Gastrocnemius medialis (tissue), 4 donors: ENCODE data around the gene SMPD4. TPM values are rescaled to one million over a fixed set of nuclear protein-coding genes. Genes with fewer than 3 reads are reported as not detected.
"Not testable (repeated sequence)": the region's sequence is repeated elsewhere in the genome, so short reads cannot be mapped to it uniquely, and the experiment has no call there.

ENCODE experiments used
- ATAC-seq, 2 donors: fragments of 150-250 bp; one replicate each; pipeline ENCODE4 v1.9.1; 2016
- DNase-seq, 2 donors: peaks; one replicate each; pipeline ENCODE4 v3.0.0-alpha.2; 2019
- H3K27ac ChIP-seq, 4 donors: fragments of 200-600 bp; sonication (generic); 1 replicate in 1 of 4; 2 replicates in 3 of 4; pipeline ENCODE4 v1.5.1; 2016 to 2018; ENCODE audit warnings: mild to moderate bottlenecking in 2 of 4, moderate library complexity in 1 of 4
- H3K27me3 ChIP-seq, 3 donors: fragments of 200-600 bp; sonication (generic) in 2 of 3; 1 replicate in 1 of 3; 2 replicates in 2 of 3; pipeline versions ENCODE4 v1.5.1 to v1.6.0; 2016 to 2019; ENCODE audit warnings: mild to moderate bottlenecking in 1 of 3, moderate library complexity in 1 of 3
- H3K36me3 ChIP-seq, 2 donors: fragments of 200-600 bp; sonication (generic) in 1 of 2; one replicate each; pipeline ENCODE4 v1.5.1; 2017 to 2018
- H3K4me1 ChIP-seq, 2 donors: fragments of 200-600 bp; sonication (generic) in 1 of 2; one replicate each; pipeline ENCODE4 v1.5.1; 2016 to 2017; ENCODE audit warnings: mild to moderate bottlenecking in 2 of 2
- H3K4me3 ChIP-seq, 4 donors: fragments of 200-600 bp; sonication (generic) in 3 of 4; 1 replicate in 1 of 4; 2 replicates in 3 of 4; pipeline ENCODE4 v1.5.1; 2016 to 2019; ENCODE audit warnings: mild to moderate bottlenecking in 2 of 4
- H3K9me3 ChIP-seq, 3 donors: fragments of 200-600 bp; sonication (generic) in 2 of 3; 1 replicate in 1 of 3; 2 replicates in 2 of 3; pipeline ENCODE4 v1.5.1; 2016 to 2019
- CTCF ChIP-seq, 5 experiments: fragments of 450-650 bp in 3 of 5; fragments of 200-600 bp in 2 of 5; sonication (generic) in 2 of 5; IDR thresholded peaks in 4 of 5; conservative IDR thresholded peaks in 1 of 5; 1 replicate in 4 of 5; 2 replicates in 1 of 5; pipeline ENCODE4 v1.5.1; 2016 to 2019; ENCODE audit warnings: antibody characterized with exemption in 5 of 5, mild to moderate bottlenecking in 3 of 5, moderate library complexity in 3 of 5
- POLR2A ChIP-seq, 2 donors: fragments of 450-650 bp; IDR thresholded peaks; one replicate each; pipeline ENCODE4 v1.6.1; 2017; ENCODE audit warnings: antibody characterized with exemption in 2 of 2, mild to moderate bottlenecking in 2 of 2, moderate library complexity in 2 of 2
- in situ Hi-C, 4 donors: fragments of 200-750 bp; cut with MboI; loops; one replicate each; pipeline versions ENCODE4 v1.15.0 to v1.8.0; 2017; ENCODE audit warnings: low sequenced_read_pairs in 4 of 4
- intact Hi-C: fragments of 100-400 bp; cut with DNase I; formaldehyde crosslinking; loops from one replicate; pipeline ENCODE4 v1.15.1; 2023; ENCODE audit warnings: low total_unique reads
- total RNA-seq, 4 donors: library from RNA; depleted of rRNA; stranded (reverse); fragments of >200 nt; gene quantifications; one replicate each; pipeline versions ENCODE4 v1.1.0 to v1.2.3, GENCODE V29; 2016

SMPD4 gene
- total RNA-seq, 4 donors from 2014 or later, result 19.5 to 33.4 (median 24.5) TPM

- in situ Hi-C loops (no loop called here), intact Hi-C loops (no loop called here)
- Histone ChIP-seq H3K36me3 (peaks cover 0 to 29% of the 10 kb centered on the region in 2 donors), H3K4me3 (no peak overlapping the region), H3K4me1 (no peaks in the 10 kb centered on the region), H3K27me3 (peaks cover 0 to 4% (median 3%) of the 10 kb centered on the region in 3 donors), H3K9me3 (no peaks in the 10 kb centered on the region), H3K27ac (no peak overlapping the region)
- TF ChIP-seq POLR2A (IDR thresholded peaks at IDR 0.05) (no peak), CTCF (IDR thresholded peaks at IDR 0.05 in 4 of 5, conservative IDR thresholded peaks at IDR 0.05 in 1 of 5) (no peak)
- no peak for DNase-seq
- ATAC-seq, result no peak
Measured at GRCh38 chr2:130150181-130151144, 30.9 kb downstream of the SMPD4 start.

- H3K27ac ChIP-seq, H3K27me3 ChIP-seq, ATAC-seq, H3K4me3 ChIP-seq, H3K9me3 ChIP-seq, H3K4me1 ChIP-seq, intact Hi-C loops, in situ Hi-C loops, DNase-seq: not testable (repeated sequence)
- peaks cover 0 to 15% of the 10 kb centered on the region in 2 donors for H3K36me3 ChIP-seq
Measured at GRCh38 chr2:130148515-130148914, 32.9 kb downstream of the SMPD4 start.

GRCh38 chr2:130145006-130145414 lies 36.4 kb downstream of the SMPD4 start, which contains the start of gene CCDC74B:
TSS of gene CCDC74B (minus strand) at chr2:130145112. CDS start at chr2:130144996, 116 bp downstream.
- peak; percentile 44 to 58 for ATAC-seq

GRCh38 chr2:130143266-130144039 lies 37.9 kb downstream of the SMPD4 start:
- H3K27ac ChIP-seq, DNase-seq, H3K4me1 ChIP-seq, ATAC-seq, H3K9me3 ChIP-seq, intact Hi-C loops, in situ Hi-C loops, H3K27me3 ChIP-seq, H3K36me3 ChIP-seq: not testable (repeated sequence)
- H3K4me3 ChIP-seq, result peak overlapping the region in 1 of 4 donors; percentile 42

More at GRCh38 chr2:130145006-130145414, 36.4 kb downstream of the SMPD4 start, which contains the start of gene CCDC74B:
- in situ Hi-C loops, DNase-seq, H3K9me3 ChIP-seq, H3K27me3 ChIP-seq, intact Hi-C loops, H3K27ac ChIP-seq, H3K4me1 ChIP-seq, H3K36me3 ChIP-seq: not testable (repeated sequence)
- peak within 1 kb of the TSS; percentile 33 to 42 (median 40) for H3K4me3 ChIP-seq

GRCh38 chr2:130142396-130143265 lies 38.8 kb downstream of the SMPD4 start:
- H3K36me3 ChIP-seq, H3K27me3 ChIP-seq, H3K9me3 ChIP-seq, H3K27ac ChIP-seq, ATAC-seq, DNase-seq, intact Hi-C loops, H3K4me1 ChIP-seq, in situ Hi-C loops, H3K4me3 ChIP-seq: not testable (repeated sequence)

GRCh38 chr2:130141645-130142370 lies 39.6 kb downstream of the SMPD4 start:
- in situ Hi-C loops, H3K36me3 ChIP-seq, DNase-seq, H3K4me3 ChIP-seq, H3K27ac ChIP-seq, H3K4me1 ChIP-seq, intact Hi-C loops, H3K27me3 ChIP-seq, ATAC-seq, H3K9me3 ChIP-seq: not testable (repeated sequence)

- intact Hi-C loops, H3K4me3 ChIP-seq, H3K27ac ChIP-seq, DNase-seq, H3K27me3 ChIP-seq, H3K4me1 ChIP-seq, H3K36me3 ChIP-seq, in situ Hi-C loops, ATAC-seq, H3K9me3 ChIP-seq: not testable (repeated sequence)
Measured at GRCh38 chr2:130141002-130141401, 40.4 kb downstream of the SMPD4 start.

GRCh38 chr2:130140516-130140915 lies 40.9 kb downstream of the SMPD4 start:
- intact Hi-C loops, result not testable (repeated sequence)

More at GRCh38 chr2:130140516-130140915, 40.9 kb downstream of the SMPD4 start:
- H3K27me3 ChIP-seq, H3K9me3 ChIP-seq, in situ Hi-C loops, H3K27ac ChIP-seq, H3K36me3 ChIP-seq, H3K4me3 ChIP-seq, ATAC-seq, DNase-seq, H3K4me1 ChIP-seq: not testable (repeated sequence)
